ENCODE measurements around the gene IDS.

DNA sequence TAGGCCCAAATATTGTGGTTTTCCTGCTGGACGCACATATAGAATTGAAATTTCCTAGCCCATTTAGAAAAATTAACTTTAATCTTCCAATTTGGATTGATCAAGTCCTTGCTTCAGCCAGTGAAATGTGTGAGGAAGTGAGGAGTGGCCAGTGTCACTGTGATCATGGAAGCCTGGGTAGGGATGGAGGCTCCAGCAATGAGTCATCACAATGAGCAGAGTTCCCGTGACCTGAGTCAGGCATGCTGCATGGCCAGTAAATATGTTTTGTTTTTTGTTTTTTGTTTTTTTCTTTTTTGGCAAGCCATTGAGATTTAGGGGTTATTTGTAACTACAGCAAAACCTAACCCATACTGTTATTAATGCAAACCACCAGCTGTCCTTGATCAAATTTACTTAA is 52.1 kb downstream of the IDS start:
- TF ChIP-seq, protein P1, sequence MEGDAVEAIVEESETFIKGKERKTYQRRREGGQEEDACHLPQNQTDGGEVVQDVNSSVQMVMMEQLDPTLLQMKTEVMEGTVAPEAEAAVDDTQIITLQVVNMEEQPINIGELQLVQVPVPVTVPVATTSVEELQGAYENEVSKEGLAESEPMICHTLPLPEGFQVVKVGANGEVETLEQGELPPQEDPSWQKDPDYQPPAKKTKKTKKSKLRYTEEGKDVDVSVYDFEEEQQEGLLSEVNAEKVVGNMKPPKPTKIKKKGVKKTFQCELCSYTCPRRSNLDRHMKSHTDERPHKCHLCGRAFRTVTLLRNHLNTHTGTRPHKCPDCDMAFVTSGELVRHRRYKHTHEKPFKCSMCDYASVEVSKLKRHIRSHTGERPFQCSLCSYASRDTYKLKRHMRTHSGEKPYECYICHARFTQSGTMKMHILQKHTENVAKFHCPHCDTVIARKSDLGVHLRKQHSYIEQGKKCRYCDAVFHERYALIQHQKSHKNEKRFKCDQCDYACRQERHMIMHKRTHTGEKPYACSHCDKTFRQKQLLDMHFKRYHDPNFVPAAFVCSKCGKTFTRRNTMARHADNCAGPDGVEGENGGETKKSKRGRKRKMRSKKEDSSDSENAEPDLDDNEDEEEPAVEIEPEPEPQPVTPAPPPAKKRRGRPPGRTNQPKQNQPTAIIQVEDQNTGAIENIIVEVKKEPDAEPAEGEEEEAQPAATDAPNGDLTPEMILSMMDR (IDR thresholded peaks at IDR 0.05; ENCODE audit: low read length) = no peak
- TF ChIP-seq EZH2 (optimal IDR thresholded peaks at IDR 0.05; ENCODE audit: low read depth, low read length) (no peak), EZH2phosphoT487 (IDR thresholded peaks at IDR 0.05; ENCODE audit: low read length) (no peak)
